Stomach (tissue), 4 donors: Measurements from ENCODE around the gene FARP2.

ENCODE experiments used
- POLR2A ChIP-seq, 4 donors: fragments of 450-650 bp; IDR thresholded peaks; one replicate each; pipeline ENCODE4 v1.6.1; 2016; ENCODE audit warnings: antibody characterized with exemption in 4 of 4, control low read depth in 2 of 4, mild to moderate bottlenecking in 1 of 4, moderate library complexity in 1 of 4
- POLR2AphosphoS5 ChIP-seq, 3 donors: sonication (generic); formaldehyde crosslinking; IDR thresholded peaks; one replicate each; pipeline ENCODE4 v1.6.1; 2016; ENCODE audit warnings: antibody characterized with exemption in 3 of 3
- TF ChIP-seq, protein P1 (sequence below), 7 experiments: fragments of 450-650 bp in 4 of 7; fragments of 200-600 bp in 3 of 7; sonication (generic) in 3 of 7; IDR thresholded peaks; one replicate each; pipeline ENCODE4 v1.5.1; 2016 to 2019; ENCODE audit warnings: antibody characterized with exemption in 7 of 7, control low read depth in 2 of 7, mild to moderate bottlenecking in 1 of 7

- TF ChIP-seq POLR2A (IDR thresholded peaks at IDR 0.05) (no peak), POLR2AphosphoS5 (IDR thresholded peaks at IDR 0.05) (no peak)
- TF ChIP-seq, protein P1, sequence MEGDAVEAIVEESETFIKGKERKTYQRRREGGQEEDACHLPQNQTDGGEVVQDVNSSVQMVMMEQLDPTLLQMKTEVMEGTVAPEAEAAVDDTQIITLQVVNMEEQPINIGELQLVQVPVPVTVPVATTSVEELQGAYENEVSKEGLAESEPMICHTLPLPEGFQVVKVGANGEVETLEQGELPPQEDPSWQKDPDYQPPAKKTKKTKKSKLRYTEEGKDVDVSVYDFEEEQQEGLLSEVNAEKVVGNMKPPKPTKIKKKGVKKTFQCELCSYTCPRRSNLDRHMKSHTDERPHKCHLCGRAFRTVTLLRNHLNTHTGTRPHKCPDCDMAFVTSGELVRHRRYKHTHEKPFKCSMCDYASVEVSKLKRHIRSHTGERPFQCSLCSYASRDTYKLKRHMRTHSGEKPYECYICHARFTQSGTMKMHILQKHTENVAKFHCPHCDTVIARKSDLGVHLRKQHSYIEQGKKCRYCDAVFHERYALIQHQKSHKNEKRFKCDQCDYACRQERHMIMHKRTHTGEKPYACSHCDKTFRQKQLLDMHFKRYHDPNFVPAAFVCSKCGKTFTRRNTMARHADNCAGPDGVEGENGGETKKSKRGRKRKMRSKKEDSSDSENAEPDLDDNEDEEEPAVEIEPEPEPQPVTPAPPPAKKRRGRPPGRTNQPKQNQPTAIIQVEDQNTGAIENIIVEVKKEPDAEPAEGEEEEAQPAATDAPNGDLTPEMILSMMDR (IDR thresholded peaks at IDR 0.05): no peak
Observed at GRCh38 chr2:241473399-241473798, 117.3 kb downstream of the FARP2 start.
